ENCODE data around the gene FRRS1.
"Not testable (repeated sequence)": the region's sequence is repeated elsewhere in the genome, so short reads cannot be mapped to it uniquely, and the experiment has no call there.

The FRRS1 gene

GRCh38 chr1:99766378-99766800 lies at the start of gene FRRS1:
FRRS1 (minus strand) TSS chr1:99766635; CDS start chr1:99748768, 17,867 bp downstream.
- Histone ChIP-seq H3K9ac (ENCODE audit: low read length) (peak within 1 kb of the TSS; percentile 87), H3K27ac (ENCODE audit: low read depth, low read length) (peak within 1 kb of the TSS; percentile 56), H3K36me3 (ENCODE audit: control insufficient read depth, insufficient read depth, low read length) (no peaks in the 10 kb centered on the region), H3K27me3 (ENCODE audit: control insufficient read depth, insufficient read depth, low read length) (no peaks in the 10 kb centered on the region), H3K4me3 (ENCODE audit: low read length) (peak within 1 kb of the TSS; percentile 81), H3K4me1 (ENCODE audit: control insufficient read depth, insufficient read depth, low read length) (no peaks in the 10 kb centered on the region)

GRCh38 chr1:99814373-99814900 lies 48.0 kb upstream of the FRRS1 start:
- Histone ChIP-seq H3K4me3 (ENCODE audit: low read length) (no peak overlapping the region), H3K27me3 (ENCODE audit: control insufficient read depth, insufficient read depth, low read length) (no peaks in the 10 kb centered on the region), H3K4me1 (ENCODE audit: control insufficient read depth, insufficient read depth, low read length) (peaks cover 2% of the 10 kb centered on the region), H3K36me3 (ENCODE audit: control insufficient read depth, insufficient read depth, low read length) (no peaks in the 10 kb centered on the region), H3K27ac (ENCODE audit: low read depth, low read length) (no peak overlapping the region), H3K9ac (ENCODE audit: low read length) (no peak overlapping the region)

DNA sequence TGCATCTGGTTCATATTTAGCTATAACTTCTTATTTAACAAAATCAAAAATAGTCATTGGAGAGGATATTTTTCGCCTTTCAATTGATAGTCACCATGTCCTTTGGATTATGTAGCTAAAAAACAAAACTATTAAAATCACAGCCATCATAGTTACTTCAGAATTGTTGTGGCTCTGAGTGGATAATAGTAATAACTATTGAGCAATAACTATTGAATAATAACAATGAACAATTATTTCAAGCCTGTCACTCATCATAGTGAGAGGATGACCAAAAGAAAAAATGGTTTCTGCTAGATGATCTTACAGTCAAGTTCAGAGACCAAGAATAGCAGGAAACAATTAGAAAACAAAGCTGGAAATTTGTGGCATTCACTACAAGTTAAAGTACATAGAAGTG lies 45.3 kb upstream of the FRRS1 start:
- Histone ChIP-seq H3K9ac (ENCODE audit: low read length) (no peak overlapping the region), H3K4me1 (ENCODE audit: control insufficient read depth, insufficient read depth, low read length) (peaks cover 12% of the 10 kb centered on the region), H3K36me3 (ENCODE audit: control insufficient read depth, insufficient read depth, low read length) (no peaks in the 10 kb centered on the region), H3K4me3 (ENCODE audit: low read length) (no peak overlapping the region), H3K27me3 (ENCODE audit: control insufficient read depth, insufficient read depth, low read length) (no peaks in the 10 kb centered on the region), H3K27ac (ENCODE audit: low read depth, low read length) (no peak overlapping the region)

- Histone ChIP-seq H3K27ac (ENCODE audit: low read depth, low read length) (no peak overlapping the region), H3K36me3 (ENCODE audit: control insufficient read depth, insufficient read depth, low read length) (no peaks in the 10 kb centered on the region), H3K4me3 (ENCODE audit: low read length) (no peak overlapping the region)
Measured at GRCh38 chr1:99811075-99811474, 44.6 kb upstream of the FRRS1 start.

GRCh38 chr1:99808391-99809115 lies 42.1 kb upstream of the FRRS1 start:
- Histone ChIP-seq H3K4me3 (ENCODE audit: low read length) (no peak overlapping the region), H3K27me3 (ENCODE audit: control insufficient read depth, insufficient read depth, low read length) (no peaks in the 10 kb centered on the region), H3K27ac (ENCODE audit: low read depth, low read length) (peak overlapping the region; percentile 91), H3K36me3 (ENCODE audit: control insufficient read depth, insufficient read depth, low read length) (no peaks in the 10 kb centered on the region), H3K9ac (ENCODE audit: low read length) (no peak overlapping the region), H3K4me1 (ENCODE audit: control insufficient read depth, insufficient read depth, low read length) (peaks cover 12% of the 10 kb centered on the region)

More at GRCh38 chr1:99811075-99811474, 44.6 kb upstream of the FRRS1 start:
- H3K4me1 ChIP-seq (ENCODE audit: control insufficient read depth, insufficient read depth, low read length): peaks cover 12% of the 10 kb centered on the region
- no peak overlapping the region for H3K9ac ChIP-seq (ENCODE audit: low read length)
- H3K27me3 ChIP-seq (ENCODE audit: control insufficient read depth, insufficient read depth, low read length): no peaks in the 10 kb centered on the region

DNA sequence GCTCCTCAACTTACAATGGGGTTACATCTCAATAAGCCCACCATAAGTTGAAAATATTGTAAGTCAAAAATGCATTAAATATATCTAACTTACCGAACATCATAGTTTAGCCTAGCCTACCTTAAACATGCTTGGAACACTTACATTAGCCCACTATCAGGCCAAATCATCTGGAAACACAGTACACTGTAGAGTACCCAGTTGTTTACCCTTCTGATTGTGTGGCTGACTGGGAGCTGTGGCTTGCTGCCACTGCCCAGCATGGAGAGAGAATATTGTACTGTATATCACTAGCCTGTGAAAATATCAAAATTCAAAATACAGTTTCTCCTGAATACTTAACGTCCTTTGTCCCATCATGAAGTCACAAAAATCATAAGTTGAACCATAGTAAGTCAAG lies 40.4 kb upstream of the FRRS1 start:
- no peaks in the 10 kb centered on the region for H3K27me3 ChIP-seq (ENCODE audit: control insufficient read depth, insufficient read depth, low read length)
- H3K36me3 ChIP-seq (ENCODE audit: control insufficient read depth, insufficient read depth, low read length): no peaks in the 10 kb centered on the region
- no peak overlapping the region for H3K27ac ChIP-seq (ENCODE audit: low read depth, low read length)
- no peak overlapping the region for H3K4me3 ChIP-seq (ENCODE audit: low read length)
- peaks cover 12% of the 10 kb centered on the region for H3K4me1 ChIP-seq (ENCODE audit: control insufficient read depth, insufficient read depth, low read length)
- H3K9ac ChIP-seq (ENCODE audit: low read length): no peak overlapping the region

- Histone ChIP-seq H3K27me3 (ENCODE audit: control insufficient read depth, insufficient read depth, low read length) (no peaks in the 10 kb centered on the region), H3K9ac (ENCODE audit: low read length) (no peak overlapping the region), H3K36me3 (ENCODE audit: control insufficient read depth, insufficient read depth, low read length) (no peaks in the 10 kb centered on the region), H3K4me1 (ENCODE audit: control insufficient read depth, insufficient read depth, low read length) (no peaks in the 10 kb centered on the region), H3K4me3 (ENCODE audit: low read length) (no peak overlapping the region), H3K27ac (ENCODE audit: low read depth, low read length) (no peak overlapping the region)
Measured at GRCh38 chr1:99801584-99801983, 35.1 kb upstream of the FRRS1 start.

GRCh38 chr1:99793861-99794260 lies 27.4 kb upstream of the FRRS1 start:
- not testable (repeated sequence) for H3K27ac ChIP-seq (ENCODE audit: low read depth, low read length); H3K9ac ChIP-seq (ENCODE audit: low read length); H3K4me3 ChIP-seq (ENCODE audit: low read length); H3K4me1 ChIP-seq (ENCODE audit: control insufficient read depth, insufficient read depth, low read length); H3K36me3 ChIP-seq (ENCODE audit: control insufficient read depth, insufficient read depth, low read length); H3K27me3 ChIP-seq (ENCODE audit: control insufficient read depth, insufficient read depth, low read length)

- Histone ChIP-seq H3K27ac (ENCODE audit: low read depth, low read length) (no peak overlapping the region), H3K27me3 (ENCODE audit: control insufficient read depth, insufficient read depth, low read length) (no peaks in the 10 kb centered on the region), H3K4me3 (ENCODE audit: low read length) (no peak overlapping the region), H3K9ac (ENCODE audit: low read length) (no peak overlapping the region), H3K4me1 (ENCODE audit: control insufficient read depth, insufficient read depth, low read length) (no peaks in the 10 kb centered on the region), H3K36me3 (ENCODE audit: control insufficient read depth, insufficient read depth, low read length) (no peaks in the 10 kb centered on the region)
Measured at GRCh38 chr1:99789715-99790114, 23.3 kb upstream of the FRRS1 start.

- Histone ChIP-seq H3K4me1 (ENCODE audit: control insufficient read depth, insufficient read depth, low read length) (no peaks in the 10 kb centered on the region), H3K9ac (ENCODE audit: low read length) (no peak overlapping the region), H3K4me3 (ENCODE audit: low read length) (no peak overlapping the region)
Measured at GRCh38 chr1:99788896-99789295, 22.5 kb upstream of the FRRS1 start.

GRCh38 chr1:99786751-99787501 lies 20.5 kb upstream of the FRRS1 start:
- Histone ChIP-seq H3K36me3 (ENCODE audit: control insufficient read depth, insufficient read depth, low read length) (no peaks in the 10 kb centered on the region), H3K27me3 (ENCODE audit: control insufficient read depth, insufficient read depth, low read length) (no peaks in the 10 kb centered on the region), H3K4me3 (ENCODE audit: low read length) (no peak overlapping the region), H3K4me1 (ENCODE audit: control insufficient read depth, insufficient read depth, low read length) (no peaks in the 10 kb centered on the region), H3K9ac (ENCODE audit: low read length) (no peak overlapping the region), H3K27ac (ENCODE audit: low read depth, low read length) (no peak overlapping the region)

More at GRCh38 chr1:99788896-99789295, 22.5 kb upstream of the FRRS1 start:
- Histone ChIP-seq H3K27ac (ENCODE audit: low read depth, low read length) (no peak overlapping the region), H3K27me3 (ENCODE audit: control insufficient read depth, insufficient read depth, low read length) (no peaks in the 10 kb centered on the region), H3K36me3 (ENCODE audit: control insufficient read depth, insufficient read depth, low read length) (no peaks in the 10 kb centered on the region)

GRCh38 chr1:99784809-99785255 lies 18.4 kb upstream of the FRRS1 start:
- H3K36me3 ChIP-seq (ENCODE audit: control insufficient read depth, insufficient read depth, low read length): no peaks in the 10 kb centered on the region
- H3K9ac ChIP-seq (ENCODE audit: low read length): no peak overlapping the region
- no peaks in the 10 kb centered on the region for H3K27me3 ChIP-seq (ENCODE audit: control insufficient read depth, insufficient read depth, low read length)
- H3K4me3 ChIP-seq (ENCODE audit: low read length): no peak overlapping the region
- no peak overlapping the region for H3K27ac ChIP-seq (ENCODE audit: low read depth, low read length)
- H3K4me1 ChIP-seq (ENCODE audit: control insufficient read depth, insufficient read depth, low read length): no peaks in the 10 kb centered on the region

Data from rectal smooth muscle tissue (tissue), 1 donor.